Dedifferentiated amniotic fluid mesenchymal stem cell (primary cell): ENCODE data around the gene CRIP1.

Experiments
- DNase-seq: peaks from one replicate; pipeline ENCODE4 v3.0.0-alpha.2; 2016; ENCODE audit errors: extremely low spot score

The CRIP1 gene

DNA sequence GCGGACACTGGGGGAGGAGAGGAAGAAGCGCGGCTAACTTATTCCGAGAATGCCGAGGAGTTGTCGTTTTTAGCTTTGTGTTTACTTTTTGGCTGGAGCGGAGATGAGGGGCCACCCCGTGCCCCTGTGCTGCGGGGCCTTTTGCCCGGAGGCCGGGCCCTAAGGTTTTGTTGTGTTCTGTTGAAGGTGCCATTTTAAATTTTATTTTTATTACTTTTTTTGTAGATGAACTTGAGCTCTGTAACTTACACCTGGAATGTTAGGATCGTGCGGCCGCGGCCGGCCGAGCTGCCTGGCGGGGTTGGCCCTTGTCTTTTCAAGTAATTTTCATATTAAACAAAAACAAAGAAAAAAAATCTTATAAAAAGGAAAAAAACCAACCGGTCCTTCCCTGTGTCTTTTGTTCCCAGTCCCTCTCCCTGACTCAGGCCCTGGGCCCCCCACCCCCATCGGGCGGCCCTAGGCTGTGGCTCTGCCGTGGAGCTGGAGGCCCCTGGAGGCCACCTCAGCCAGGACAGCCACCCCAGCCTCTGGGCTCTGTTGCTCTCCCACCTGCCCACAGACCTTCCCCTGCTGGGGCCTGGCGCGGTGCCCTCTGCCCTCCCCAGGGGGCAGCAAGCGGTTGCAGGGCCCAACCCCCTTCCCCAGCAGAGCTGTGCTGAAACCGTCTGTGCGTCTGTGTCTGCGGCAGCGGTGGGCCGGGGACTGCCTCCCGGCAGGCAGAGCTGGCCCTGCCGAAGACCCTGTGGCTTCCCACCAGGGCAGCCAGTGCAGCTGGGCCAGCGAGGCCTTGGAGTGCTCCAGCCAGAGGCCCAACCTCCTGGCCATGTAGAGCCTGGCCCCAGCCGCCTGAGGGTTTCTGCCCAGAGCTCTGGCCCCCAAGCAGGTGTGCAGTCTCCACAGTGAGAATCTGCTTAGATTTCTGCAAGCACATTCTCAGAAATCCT, 16.1 kb upstream of the CRIP1 start:
- no peak for DNase-seq

DNA sequence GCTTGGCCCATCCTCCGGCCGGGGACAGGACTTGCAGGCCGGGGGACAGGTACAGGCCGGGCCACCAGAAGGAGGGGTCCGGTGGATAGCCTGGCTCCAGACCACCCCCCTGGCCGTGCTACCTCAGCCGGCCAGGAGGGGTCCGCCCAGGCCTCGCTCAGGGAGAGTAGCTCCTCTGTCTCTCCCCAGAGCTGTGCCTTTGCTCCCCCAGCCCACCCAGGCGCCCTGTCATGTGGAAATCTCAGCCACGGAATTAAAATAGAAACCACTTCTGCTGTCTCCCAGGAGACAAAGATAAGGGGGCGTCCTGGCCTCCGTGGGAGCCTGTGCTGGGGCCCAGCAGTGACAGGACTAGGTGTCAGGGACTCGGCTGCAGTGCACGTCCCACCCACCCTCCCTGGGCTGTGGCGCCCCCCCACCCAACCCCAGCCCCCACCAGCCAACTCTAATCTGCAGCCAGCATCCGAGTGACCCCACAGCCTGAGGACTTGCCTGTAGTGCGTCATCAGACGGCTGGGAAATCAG, 15.3 kb upstream of the CRIP1 start:
- DNase-seq, result no peak

DNA sequence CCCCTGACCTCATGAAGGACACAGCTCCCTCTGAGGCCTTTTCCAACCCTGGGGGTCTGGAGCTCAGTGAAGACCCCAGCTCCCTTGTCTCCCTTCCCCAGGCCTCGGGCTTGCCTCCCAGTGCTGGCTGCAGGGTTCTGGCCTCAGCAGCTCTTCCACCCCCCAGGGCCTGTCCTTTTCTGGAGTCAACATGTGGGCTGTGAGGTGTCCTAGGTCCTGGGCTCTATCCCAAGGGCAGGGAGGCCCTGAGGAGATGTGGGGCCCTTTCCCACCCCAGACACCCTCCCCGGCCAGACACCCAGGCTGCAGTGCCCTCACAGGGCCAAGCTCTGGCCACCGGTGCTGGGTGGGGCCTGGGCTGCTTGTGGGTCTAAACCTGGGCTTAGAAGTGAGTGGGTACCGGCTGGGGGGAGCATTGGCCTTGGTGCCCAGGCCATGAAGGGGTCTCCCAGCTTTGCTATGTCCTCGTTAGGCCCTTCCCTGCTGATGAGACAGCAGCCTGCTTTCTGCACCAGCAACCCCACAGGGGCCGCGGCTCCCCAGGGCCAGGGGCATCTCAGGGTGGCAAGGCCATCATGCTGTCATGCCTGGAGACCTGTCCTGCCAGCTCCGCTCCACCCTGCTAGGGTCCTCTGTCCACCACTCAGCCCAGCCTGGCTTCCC, 14.7 kb upstream of the CRIP1 start:
- DNase-seq, result no peak

DNA sequence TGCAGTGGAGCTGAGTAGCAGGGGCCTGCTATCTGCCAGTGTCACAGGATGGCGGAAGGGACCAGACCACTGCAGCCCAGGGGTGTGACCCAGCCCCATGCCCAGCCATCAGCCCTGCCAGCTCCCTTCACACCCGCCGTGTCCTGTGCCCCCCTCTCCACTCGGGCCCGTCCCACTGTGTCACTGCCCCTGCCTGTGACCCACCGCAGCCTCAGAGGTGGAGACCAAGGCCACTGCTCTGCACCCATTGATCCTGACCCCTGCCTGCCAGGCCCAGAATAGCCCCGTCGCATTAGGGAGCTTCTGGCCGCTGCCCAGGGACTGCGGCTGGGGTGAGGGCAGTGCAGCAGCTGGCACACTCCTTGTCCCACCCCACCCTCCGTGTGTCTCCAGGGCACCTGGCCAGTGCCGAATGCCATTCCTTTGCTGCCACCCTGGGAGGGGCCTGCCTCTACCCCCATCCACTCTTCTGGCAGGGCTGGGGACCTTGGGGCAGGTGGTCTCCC, 14.1 kb upstream of the CRIP1 start:
- DNase-seq, result no peak

DNA sequence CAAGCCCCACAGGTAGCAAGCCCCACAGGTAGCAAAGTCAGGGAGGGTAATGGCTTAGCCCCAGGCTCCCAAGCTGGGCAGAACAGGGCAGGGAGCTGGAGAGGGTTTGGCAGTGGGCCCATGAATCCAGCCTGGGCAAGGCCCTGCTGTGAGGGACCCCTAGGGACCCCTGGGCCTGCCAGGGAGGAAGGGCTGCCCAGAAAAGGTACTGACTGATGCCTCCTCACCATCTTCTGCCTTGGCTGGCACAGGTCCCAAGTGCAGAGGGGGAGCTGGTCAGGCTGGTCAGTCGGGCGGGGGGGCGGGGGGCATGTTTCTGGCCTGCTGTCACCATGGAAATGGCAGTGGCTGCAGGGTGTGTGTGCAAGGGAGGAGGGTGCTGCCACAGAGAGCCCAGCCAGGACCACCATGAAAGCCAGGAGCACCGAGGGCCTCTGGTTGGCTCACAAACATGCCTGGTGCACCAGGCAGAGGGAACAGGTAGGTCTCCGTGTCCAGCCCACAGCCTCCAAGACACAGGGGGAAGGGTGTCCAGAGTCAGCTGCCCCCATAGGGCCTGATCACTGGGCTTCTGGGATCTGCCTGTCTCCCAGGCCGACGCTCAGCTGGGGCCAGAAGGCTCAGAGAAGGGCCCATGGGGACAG, 13.5 kb upstream of the CRIP1 start:
- DNase-seq, result no peak

DNA sequence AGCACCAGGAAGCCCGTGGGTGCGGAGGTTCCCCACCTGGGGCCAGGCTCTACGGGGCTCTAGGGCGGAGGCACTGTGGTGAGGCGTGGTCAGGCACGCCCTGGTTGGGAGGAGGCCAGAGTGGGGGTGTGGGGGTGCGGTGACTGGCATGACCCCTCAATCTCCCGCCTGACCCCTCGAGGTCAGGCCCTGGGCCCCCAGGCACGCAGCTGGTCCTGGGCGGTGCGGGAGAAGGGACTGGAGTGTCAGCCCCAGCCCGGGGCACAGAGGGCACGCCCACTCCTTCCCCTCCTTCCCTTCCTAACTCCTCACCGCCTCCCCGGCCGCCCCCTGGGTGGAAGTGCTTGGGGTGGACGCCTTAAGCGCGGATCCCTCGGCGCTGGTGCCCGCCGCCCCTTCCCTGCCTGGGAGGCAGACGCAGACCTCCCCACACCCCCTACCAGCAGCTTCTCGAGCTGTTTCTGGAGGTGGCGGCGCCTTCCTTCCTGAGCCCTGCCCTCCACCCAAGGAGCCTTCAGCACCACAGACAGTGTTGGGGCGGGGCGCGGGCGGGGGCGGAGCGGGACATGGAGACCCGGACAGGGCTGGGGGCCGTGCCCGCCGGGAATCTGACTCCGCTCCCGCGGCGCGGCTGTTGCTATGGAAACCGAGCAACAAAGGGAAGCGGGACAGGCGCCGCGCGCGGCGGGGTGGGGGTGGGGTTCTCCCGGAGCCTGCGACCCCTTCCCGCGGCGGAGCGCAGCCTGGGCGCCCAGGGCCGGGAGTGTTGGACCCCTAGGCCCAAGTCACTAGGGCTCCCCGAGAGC, 12.8 kb upstream of the CRIP1 start:
- peak; percentile 31 for DNase-seq

DNA sequence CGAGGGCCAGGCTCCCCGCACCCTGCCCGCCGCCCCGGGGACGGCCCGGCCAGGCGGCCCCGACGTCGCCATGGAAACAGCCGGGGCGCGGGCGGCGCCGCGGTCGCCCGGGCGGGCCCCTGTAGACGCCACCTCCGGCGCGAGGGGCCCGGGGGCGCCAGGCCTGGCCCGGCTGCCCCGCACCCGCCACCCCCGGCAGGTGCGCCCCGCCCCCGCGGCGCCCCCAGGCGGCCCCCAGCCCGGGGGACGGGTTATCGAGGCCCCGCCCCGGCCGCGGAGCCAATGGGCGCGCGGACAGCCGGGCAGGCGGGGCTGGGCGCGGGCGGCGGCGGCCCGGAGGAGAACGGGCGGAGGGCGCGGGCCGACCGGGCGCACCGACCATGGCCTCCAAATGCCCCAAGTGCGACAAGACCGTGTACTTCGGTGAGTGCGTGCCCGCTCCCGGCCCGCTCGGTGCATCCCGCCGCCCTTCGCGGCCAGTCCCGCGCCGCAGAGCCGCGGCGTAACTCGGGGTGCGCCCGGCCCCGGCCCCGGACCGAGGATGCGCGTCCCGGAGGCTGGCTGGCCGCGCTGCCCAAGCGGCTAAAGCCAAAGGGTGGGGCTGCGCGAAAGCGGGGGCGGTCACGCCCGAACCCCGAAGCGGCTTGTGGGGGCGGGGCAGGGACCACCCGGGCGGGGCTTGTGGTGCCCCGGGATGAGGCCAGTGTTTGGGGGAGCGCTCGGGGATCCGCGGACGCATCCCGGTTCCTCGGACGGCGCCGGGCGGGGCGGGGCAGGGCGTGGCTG, 12.0 kb upstream of the CRIP1 start, which contains the start of gene CRIP2:
Gene CRIP2, plus strand, starts transcription at position 339 of the 786 bp plus-strand sequence. Its CDS starts 42 bp downstream, at position 381.
- no peak for DNase-seq

DNA sequence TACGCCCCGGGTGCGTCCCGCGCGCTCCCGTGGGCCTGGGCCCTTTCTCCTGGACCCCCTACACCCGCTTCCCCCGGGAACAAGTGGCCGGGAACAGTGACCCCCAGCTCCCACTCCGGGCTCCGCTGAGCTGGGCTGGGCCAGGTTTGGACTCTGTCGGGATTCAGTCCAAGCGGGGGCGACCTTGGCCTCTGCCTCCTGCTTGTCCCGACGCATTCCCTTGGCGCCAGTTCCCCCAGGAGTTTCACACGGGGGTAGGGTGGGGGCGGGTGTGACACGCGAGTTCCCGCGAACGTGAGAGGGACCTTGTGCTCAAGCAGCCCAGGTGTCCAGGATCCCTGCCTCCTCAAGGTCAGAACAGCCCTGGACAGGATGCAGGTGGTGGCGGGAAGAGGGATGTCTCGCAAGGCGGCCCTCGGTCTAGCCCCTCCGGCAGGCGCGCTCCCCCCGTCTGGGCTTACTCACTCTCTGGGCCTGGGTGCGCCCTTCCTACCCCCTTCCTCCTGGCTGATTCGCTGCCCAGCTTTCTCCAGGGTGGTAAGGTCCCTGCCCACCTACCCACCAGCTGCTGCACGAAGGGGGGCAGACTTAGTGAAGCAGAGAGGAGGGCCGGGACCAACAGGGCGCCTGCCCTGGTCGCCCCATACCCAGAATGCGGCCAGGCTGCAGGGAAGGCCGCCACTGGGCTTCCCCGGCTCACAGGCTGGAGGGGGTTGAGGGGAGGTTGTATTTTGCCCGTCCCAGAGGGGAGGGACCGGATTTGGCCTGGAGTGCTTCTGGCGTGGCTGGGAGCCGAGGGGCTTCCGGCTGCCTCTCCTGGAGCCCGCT, 11.2 kb upstream of the CRIP1 start:
- DNase-seq, result no peak

DNA sequence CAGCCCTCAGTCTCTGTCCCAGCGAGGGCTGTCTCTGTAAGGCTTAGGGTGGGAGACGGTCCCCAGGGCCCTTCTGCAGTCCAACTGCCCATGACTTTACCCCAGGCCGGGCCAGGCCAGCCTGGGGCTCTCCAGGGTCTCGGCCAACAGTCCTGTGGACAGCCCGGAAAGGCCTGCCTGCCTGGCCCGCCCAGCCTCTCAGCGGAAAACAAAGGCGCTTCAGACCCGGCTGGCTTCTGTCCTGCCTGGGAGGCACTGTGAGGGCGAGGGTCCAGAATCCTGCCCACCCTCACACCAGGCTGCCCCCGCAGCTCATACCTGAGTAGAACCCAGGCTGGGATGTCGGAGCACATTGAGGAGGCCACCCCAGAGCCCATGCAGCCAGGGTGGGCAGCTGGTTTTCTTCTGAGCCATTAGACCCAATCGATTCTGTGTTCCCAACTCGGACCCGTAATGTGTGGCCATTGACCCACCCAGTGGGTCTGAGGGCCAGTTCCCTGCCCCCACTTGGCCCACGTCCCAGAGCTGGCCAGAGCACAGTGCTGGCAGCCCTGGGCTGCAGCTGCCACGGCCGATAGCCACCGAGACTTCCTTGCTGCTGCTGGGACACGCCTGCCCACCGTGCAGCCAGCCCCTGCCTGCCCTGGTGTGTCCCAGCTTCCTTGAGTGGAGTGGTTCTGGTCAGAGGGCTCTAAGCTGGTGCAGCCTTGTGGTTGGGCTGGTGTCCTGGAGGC, 10.4 kb upstream of the CRIP1 start:
- DNase-seq, result no peak

DNA sequence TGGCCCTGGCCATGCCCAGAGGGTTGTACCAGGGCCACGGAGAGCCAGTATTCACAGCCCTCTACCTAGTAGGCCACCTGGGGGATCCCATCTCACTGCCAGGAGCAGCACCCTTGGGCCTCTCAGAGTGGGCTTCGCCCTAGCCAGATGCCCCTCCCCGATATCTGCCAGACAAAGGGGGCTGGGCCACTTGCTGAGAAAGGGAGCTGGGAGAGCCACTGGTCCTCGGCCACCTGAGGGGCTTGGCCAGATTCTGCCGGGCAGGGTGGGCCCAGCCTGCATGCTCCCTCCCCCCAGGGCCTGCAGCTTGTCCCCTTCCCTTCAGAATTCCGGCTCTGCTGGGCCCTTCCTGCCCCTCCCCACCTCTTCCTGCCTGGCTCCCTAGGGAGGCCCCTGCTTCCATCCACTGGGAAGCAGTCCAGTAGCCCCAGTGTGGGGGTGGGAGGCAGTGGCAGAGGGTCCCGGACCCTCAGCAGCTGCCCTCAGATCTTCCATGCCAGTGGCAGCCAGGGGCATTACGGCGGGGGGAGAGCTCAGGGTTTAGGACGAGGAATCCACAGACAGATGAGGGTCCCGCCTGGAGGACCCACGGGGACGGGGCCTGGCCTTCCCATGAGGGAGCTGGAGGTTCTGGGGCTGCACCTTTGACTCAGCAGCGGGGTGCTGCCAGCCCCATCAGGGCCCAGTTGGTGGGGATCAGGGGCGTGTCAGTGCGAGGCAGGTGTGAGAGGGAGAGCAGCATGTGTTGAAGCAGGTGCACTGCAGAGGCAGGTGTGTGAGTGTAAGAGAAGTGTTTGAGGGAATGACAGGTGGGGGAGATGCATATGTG, 9.6 kb upstream of the CRIP1 start:
- no peak for DNase-seq

DNA sequence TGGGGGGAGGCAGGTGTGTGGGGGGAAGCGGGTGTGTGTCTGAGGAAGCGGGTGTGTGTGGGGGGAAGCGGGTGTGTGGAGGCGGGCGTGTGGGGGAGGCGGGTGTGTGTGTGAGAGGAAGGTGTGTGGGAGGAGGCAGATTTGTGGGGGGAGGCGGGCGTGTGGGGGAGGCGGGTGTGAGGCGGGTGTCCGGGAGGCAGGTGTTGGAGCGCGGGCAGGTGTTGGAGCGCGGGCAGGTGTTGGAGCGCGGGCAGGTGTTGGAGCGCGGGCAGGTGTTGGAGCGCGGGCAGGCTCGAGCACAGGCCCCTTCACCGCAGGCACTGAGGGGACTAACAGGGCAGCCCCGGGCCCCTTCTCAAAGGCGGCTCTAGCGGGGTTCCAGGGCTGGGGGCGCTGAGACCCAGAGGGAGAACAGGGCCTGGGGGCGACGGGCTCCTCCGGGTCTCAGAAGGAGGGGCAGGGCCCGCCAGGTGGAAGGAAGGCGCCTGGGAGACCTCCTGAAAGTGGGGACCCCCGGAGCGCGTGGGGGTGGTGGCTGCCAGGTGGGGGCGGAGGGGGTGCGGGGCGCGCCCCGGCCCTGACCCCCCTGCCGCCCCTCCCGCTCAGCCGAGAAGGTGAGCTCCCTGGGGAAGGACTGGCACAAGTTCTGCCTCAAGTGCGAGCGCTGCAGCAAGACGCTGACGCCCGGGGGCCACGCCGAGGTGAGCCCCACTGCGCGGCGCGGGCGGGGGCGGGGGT, 8.9 kb upstream of the CRIP1 start:
- no peak for DNase-seq

DNA sequence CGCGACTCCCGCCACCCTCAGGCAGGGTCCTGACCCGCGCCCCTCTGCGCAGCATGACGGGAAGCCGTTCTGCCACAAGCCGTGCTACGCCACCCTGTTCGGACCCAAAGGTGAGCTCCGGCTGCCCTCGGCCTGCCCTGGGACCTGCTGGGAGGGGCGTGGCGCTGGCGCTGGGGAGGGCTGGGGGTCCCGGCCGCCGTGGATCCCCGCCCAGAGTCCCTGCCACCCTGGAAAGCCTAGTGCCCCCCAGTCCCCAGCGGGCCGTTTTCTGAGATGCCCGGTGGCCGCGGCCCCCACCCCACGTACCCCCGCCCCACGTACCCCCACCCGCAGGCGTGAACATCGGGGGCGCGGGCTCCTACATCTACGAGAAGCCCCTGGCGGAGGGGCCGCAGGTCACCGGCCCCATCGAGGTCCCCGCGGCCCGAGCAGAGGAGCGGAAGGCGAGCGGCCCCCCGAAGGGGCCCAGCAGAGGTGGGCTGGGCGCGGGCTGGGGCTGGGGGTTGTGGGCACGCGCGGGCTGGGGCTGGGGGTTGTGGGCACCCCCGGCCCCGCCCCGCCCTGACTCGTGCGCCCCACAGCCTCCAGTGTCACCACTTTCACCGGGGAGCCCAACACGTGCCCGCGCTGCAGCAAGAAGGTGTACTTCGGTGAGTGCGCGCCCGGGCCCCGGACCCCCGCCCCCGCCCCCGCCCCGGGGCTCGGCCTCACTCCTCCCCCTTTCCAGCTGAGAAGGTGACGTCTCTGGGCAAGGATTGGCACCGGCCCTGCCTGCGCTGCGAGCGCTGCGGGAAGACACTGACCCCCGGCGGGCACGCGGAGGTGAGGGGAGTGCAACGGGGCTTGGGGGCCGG, 8.1 kb upstream of the CRIP1 start:
- no peak for DNase-seq

DNA sequence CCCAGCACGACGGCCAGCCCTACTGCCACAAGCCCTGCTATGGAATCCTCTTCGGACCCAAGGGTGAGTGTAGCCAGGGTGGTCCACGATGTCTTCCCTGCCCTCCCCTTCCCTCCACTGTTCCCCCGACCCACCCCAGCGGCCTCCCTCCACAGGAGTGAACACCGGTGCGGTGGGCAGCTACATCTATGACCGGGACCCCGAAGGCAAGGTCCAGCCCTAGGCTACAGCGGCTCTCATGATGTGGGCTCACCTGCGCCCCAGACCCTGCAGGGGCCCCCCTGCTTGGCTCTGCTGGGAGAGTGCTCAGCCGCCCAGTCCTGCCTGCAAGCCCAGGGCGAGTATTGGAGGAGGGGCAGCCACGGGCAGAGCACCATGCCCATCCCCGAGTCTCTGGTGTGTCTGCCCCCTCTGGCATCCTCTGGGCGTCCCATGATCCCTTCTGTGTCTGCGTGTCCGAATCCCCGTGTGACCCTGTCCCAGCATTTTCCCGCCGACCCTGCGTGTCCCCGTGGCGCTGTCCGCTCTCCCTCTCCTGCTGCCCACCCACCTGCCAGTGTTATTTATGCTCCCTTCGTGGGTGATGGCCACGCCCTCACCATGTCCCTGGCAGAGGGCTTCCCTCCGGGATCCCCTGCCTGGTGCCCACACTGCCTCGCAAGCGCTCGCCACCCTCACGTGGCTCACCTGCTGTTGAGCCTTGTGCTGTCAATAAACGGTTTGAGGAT, 7.1 kb upstream of the CRIP1 start:
- DNase-seq, result no peak

DNA sequence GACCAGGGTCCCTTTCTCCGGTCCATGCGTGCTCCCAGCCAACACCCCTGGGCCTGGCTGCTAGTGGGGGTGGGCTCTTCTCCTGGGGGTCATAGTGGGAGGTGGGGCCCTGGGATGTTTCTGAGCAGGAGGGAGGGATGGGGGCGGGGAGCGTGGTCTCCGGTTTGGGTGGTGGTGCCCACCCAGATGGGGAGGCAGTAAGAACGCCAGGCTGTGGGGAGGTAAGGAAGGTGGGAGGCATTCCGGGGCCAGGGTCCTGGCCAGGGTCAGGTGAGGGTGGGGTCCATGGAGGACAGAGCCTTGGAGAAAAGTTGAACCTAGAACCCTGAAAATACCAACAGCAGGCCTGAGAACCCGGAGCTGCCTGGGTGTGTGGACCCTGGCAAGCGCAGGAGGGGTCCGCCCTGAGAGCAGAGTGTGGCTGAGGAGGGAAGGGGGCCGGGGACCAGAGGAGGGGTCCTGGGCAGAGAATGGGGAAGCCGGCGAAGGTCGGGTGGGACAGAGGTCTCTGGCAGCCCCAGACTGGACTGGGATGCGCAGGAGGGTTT, 6.4 kb upstream of the CRIP1 start:
- DNase-seq, result no peak
